Occipital lobe (tissue), 2 donors: ENCODE results near the gene CCDC60. TPM values are rescaled to one million over a fixed set of nuclear protein-coding genes. Genes with fewer than 3 reads are reported as not detected.
"Not testable (repeated sequence)": the region's sequence is repeated elsewhere in the genome, so short reads cannot be mapped to it uniquely, and the experiment has no call there.

Experiments
- DNase-seq: peaks from one replicate; lab custom pipeline; 2025; lab: John Stamatoyannopoulos, UW
- total RNA-seq: library from RNA; depleted of rRNA; stranded (reverse); fragments of >200 nt; gene quantifications from one replicate; pipeline ENCODE4 v1.2.3, GENCODE V29; 2014

Gene CCDC60
- total RNA-seq, 1 donor from 2014 or later, result not detected

DNA sequence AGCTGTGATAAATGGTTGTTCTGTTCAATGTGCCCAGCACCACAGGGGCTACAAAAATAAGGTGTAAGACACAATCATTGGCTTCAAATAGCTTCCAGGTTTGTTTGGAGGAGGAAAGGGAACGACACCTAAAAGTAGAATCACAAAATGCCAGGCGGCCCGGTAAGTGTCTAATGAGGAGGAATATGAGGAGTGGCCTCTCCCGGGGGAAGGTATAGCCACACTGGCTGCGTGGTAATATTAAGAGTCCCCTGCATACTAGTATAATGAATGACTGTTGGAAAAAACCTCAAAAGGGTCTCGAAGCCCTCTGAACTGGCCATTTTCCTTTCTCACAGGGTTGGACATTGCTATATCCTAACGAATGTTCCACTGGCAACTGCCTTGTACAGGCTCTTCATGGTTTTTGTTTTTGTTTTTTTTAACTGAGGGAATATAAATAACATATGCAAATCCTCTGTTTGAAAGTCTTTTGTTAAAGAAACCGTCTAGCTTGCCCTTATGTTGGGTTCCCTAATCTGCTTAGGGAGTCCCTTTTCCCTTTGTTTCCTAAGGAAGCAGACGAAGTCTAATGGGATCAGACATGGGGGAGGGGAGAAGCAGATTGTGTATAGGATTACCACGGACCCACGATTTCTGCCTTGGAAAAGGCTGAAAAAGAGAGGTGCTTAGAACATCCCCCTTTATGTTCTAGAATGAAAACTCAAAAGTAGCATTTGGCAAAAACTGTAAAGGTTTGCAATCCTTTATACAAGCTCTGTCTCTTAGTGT is 4.2 kb downstream of the CCDC60 start:
- DNase-seq, result no peak

DNA sequence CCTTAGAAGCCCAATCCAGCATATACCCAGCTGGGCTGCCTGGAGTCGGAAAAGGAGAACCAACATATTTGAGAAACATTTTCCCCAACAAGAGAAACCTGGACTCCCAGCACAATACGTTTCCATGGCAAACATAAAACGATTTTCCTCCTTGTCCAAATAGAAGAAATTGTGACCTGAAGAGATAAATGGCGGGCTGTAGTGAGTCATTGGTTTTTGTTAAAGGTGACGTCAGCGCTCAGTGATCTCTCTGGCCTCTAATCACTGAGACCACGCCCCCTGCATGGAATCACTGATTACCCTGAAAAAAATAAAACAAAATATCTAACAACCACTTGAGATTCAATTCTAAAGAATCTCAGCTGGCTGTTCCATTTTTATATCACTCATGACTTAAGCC is 6.0 kb downstream of the CCDC60 start:
- DNase-seq, result no peak

GRCh38 chr12:119341020-119341419 is 6.5 kb downstream of the CCDC60 start:
- no peak for DNase-seq

DNA sequence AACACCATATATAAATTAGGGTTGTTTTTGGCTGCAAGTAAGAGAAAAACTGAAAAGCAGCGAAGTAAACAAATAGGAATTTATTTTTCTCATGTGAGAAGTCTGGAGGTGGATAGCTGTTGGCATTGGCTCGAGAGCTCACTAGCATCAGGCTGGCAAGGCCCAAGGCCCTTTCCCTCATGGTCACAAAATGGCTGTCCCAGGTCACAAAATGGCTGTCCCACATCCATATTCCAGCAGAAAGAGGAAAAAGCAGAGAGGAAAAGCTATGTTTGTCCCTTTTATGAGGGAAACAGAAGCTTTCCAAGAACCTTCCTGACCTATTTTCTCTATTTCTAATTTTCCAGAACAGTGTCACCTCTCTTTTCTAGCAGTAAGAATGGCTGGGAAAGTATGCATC is 7.5 kb downstream of the CCDC60 start:
- DNase-seq, result no peak

DNA sequence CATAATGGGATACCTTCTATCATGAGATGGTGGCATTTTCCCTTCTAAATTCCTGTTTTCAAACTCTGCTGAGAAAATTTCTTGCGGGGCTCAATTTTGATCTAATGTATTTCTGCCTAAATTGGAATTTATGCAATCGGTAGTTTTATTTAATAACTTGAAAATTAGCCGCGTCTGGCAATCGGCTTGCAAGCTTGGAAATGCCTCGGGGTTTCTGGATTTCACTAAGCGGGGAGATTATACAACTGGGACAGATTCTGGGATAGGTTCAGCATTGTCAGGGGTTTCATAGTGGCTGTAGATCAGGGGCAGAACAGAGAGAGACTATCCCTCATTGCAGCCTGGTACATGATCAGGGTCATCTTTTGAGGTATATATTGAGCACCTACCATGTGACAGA is 8.6 kb downstream of the CCDC60 start:
- no peak for DNase-seq

- DNase-seq, result no peak
Measured at GRCh38 chr12:119354172-119354571, 19.6 kb downstream of the CCDC60 start.

DNA sequence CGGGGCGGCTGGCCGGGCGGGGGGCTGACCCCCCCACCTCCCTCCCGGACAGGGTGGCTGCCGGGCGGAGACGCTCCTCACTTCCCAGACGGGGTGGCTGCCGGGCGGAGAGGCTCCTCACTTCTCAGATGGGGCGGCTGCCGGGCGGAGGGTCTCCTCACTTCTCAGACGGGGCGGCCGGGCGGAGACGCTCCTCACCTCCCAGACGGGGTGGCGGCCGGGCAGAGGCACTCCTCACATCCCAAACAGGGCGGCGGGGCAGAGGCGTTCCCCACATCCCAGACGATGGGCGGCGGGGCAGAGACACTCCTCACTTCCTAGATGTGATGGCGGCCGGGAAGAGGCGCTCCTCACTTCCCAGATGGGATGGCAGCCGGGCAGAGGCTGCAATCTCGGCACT is 25.8 kb downstream of the CCDC60 start:
- not testable (repeated sequence) for DNase-seq

- no peak for DNase-seq
Measured at GRCh38 chr12:119363037-119363436, 28.5 kb downstream of the CCDC60 start.

- no peak for DNase-seq
Measured at GRCh38 chr12:119363490-119363889, 29.0 kb downstream of the CCDC60 start.

DNA sequence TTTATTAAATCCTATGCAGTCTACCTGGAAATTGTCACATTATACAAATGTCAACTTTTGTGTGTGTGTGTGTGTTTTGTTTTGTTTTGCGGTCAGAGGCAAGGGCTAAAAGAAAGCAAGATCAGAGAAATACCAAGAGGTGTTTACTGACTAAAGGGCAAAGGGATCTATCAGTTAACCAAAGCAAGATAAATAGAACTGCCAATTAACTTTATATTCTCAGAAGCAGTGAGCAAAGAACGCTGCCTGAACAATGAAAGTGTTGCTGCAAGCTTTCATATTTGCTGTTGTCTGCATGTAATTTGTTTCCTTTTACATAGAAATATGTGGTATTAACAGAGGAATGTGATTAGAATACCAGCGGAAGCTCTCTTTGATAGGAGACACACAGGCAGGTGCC is 30.9 kb downstream of the CCDC60 start:
- DNase-seq, result no peak

DNA sequence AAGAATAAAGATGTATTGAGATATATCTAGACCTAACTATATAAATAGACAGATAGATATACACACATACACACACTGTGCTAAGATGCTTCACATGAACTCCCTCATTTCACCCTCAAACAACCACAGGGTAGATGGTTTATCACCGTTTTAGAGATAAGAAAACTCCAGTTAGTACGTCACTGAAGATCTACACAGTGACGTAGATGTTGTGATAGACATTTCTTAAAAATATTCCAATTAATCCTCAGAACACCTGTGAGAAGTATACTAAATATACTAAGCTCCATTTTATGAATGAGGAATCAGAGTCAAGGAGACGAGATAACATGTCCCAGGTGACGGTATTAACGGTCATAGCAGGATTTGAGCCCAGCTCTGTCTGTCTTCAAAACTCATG is 31.5 kb downstream of the CCDC60 start:
- DNase-seq, result no peak

- no peak for DNase-seq
Measured at GRCh38 chr12:119369161-119369560, 34.6 kb downstream of the CCDC60 start.

DNA sequence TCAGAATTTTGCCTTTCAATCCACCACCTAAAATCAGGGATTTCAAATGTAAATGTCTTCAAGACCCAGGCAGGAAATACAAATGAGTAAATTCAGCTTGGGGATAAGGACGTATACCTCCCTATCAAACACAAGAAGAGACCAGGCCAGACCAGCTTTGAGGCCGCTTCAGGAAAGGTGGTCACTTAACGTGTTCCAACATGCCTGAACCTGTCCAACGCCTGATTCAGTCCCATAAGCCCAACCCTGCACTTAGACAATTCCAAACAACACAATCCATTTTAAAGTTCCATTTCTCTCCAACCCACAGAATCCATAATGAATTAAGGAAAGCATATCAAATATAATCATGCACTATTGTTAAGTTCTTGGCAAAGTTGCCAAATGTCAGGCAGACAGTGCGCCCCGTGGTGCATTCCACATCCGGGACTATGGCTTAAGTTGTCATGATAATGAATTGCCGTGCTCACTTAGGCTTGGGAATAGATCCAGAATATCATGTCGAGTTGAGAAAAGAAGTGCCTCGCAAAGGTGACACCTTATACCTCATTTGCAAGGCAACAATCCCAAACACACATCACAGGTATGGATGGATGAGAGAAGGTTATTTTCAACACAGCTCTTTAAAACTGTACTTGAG is 35.5 kb downstream of the CCDC60 start:
- no peak for DNase-seq

DNA sequence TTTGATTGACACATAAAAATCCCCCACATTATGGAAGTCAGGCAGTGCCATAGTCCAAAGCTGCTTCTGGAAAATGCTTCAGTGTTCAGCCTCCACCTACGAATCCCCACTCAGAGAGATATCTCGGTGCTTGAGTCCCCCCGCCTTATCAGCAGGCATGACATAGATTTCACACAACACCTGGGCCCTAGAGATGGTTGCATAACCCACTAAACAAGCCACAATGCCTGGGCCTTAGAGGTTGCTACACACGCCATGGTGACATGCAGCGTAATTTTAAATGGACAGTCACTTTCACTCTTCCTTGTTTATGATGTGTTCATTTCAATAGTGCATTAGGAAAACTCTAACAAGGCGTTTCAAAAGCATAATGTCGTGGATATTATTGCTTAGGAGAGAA is 38.0 kb downstream of the CCDC60 start:
- DNase-seq, result no peak

GRCh38 chr12:119373001-119373400 is 38.5 kb downstream of the CCDC60 start:
- no peak for DNase-seq

- no peak for DNase-seq
Measured at GRCh38 chr12:119373666-119374065, 39.1 kb downstream of the CCDC60 start.

DNA sequence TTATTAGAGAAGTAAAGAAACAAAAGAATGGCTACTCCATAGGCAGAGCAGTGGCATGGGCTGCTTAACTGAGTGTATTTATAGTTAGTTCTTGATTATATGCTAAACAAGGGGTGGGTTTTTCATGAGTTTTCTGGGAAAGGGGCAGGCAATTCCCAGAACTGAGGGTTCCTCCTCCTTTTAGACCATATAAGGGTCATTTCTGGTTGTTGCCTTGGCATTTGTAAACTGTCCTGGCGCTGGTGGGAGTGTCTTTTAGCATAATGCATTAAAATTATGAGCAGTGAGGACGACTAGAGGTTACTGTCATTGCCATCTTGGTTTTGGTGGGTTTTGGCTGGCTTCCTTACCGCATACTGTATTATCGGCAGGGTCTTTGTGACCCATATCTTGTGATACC is 40.1 kb downstream of the CCDC60 start:
- DNase-seq, result no peak

- DNase-seq, result no peak
Measured at GRCh38 chr12:119375075-119375882, 40.8 kb downstream of the CCDC60 start.

- no peak for DNase-seq
Measured at GRCh38 chr12:119375883-119376190, 41.3 kb downstream of the CCDC60 start.

DNA sequence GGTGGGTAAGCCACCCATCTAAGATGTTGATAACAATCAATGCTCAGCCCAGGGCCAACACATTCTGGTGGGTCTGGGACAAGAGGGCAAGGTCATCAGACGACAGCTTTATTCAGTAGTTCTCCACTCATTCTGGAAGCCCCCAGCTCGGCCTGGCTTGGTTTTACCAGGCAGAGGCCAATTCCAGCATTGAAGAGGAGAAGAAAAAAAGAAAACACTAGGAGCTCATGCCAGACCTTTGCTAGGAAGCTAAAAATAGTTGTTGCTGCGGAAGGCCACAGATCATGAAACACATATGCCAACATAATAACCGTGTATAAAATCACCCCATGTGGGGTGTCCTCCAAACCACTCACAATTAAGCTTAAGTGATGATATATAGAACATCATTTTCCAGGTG is 44.4 kb downstream of the CCDC60 start:
- DNase-seq, result no peak

DNA sequence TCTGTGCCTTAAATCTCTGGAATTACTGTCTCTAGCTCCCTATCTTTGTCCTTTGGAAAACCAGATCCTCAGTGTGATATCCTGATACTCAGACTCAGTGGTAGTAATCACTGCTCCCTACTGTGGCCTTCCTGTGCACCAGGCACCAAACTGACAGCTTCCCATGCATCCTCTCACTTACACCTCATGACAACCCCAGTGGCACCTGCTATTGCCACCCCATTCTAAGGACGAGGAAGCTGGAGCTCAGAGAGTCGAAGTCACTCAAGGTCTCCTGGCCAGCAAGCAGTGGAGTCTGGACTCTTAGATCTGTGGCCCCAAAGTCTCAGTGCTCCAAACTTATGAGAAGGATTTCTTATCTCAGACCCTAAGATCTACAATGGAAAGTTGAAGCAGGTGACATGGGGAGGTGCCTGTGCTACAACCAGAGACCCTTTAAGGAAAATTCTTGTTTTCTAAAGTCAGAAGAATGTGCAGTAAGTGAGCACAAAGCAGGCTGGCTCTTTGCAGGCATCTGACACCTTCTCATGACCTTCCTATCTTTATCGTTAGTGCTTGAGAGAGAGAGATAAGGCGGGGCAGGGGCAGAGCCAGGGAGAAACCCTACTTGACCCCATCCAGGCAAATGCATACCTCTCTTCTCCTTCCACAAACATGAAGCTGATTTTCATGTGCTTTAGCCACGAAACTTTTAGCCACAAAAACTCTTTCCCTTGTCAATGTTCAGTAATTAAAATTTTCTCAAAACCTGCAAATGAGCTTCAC is 47.1 kb downstream of the CCDC60 start:
- DNase-seq, result no peak

DNA sequence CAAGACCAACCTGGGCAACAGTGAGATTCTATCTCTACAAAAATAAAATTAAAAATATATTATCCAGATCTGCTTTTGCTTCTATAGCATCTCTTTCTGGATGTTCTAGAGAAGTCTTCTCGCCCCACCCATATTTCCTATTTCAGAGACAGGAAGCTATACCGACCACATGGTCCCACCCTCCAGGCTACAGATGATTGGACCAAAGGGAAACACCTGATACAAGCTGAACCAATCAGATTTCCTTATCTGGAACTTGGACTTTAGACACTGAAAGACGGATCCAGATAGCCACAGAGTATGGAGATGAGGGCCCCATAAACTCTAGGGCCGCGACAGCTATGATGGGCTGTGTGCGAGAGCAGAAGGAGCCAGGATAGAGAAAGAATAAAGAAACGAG is 48.7 kb downstream of the CCDC60 start:
- no peak for DNase-seq
